Neuronal stem cell (in vitro differentiated cells): ENCODE results near the gene CDK15.
A peak's percentile ranks its signal among the peaks of the same experiment; 100 is the strongest.

ENCODE experiments used
- DNase-seq: peaks from one replicate; pipeline ENCODE4 v3.0.0-alpha.2; 2013; ENCODE audit warnings: low spot score
- H2AFZ ChIP-seq: one replicate; pipeline ENCODE4 v1.6.1; 2013; ENCODE audit warnings: mild to moderate bottlenecking, low read length, inconsistent platforms
- H2AK5ac ChIP-seq: 2 replicates; pipeline ENCODE4 v1.6.1; 2013; ENCODE audit warnings: low read depth, mild to moderate bottlenecking, inconsistent platforms, low read length, moderate library complexity, mixed read lengths
- H2BK120ac ChIP-seq: 2 replicates; pipeline ENCODE4 v1.6.1; 2013; ENCODE audit warnings: low read depth, mild to moderate bottlenecking, inconsistent platforms, low read length, moderate library complexity, mixed read lengths
- H2BK12ac ChIP-seq: one replicate; pipeline ENCODE4 v1.6.1; 2013; ENCODE audit warnings: low read length, inconsistent platforms
- H2BK15ac ChIP-seq: 2 replicates; pipeline ENCODE4 v1.6.1; 2013; ENCODE audit warnings: mild to moderate bottlenecking, low read length, inconsistent platforms, mixed read lengths
- H2BK5ac ChIP-seq: one replicate; pipeline ENCODE4 v1.6.1; 2013; ENCODE audit warnings: inconsistent platforms, mild to moderate bottlenecking, low read length, moderate library complexity
- H3K14ac ChIP-seq: one replicate; pipeline ENCODE4 v1.6.1; 2013; ENCODE audit warnings: low read length, inconsistent platforms
- H3K18ac ChIP-seq: 2 replicates; pipeline ENCODE4 v1.6.1; 2013; ENCODE audit warnings: low read length, inconsistent platforms
- H3K23ac ChIP-seq: 2 replicates; pipeline ENCODE4 v1.6.1; 2013; ENCODE audit warnings: low read depth, mild to moderate bottlenecking, mixed read lengths, low read length, inconsistent platforms; ENCODE audit not compliant: poor library complexity
- H3K27ac ChIP-seq: replicated peaks from 3 replicates; pipeline ENCODE4 v1.5.1; 2013; ENCODE audit warnings: low read length, inconsistent platforms
- H3K27me3 ChIP-seq, 3 experiments: 2 replicates each; pipeline ENCODE4 v1.6.1; 2013; ENCODE audit warnings: low read length in 3 of 3, mild to moderate bottlenecking in 2 of 3, inconsistent platforms in 1 of 3, low read depth in 1 of 3, mixed read lengths in 1 of 3, moderate library complexity in 1 of 3; ENCODE audit not compliant: control insufficient read depth in 3 of 3, insufficient read depth in 3 of 3
- H3K36me3 ChIP-seq, 2 donors: replicated peaks in 1 of 2; 2 replicates each; pipeline ENCODE4 v1.6.1; 2013; ENCODE audit warnings: low read length in 2 of 2; ENCODE audit not compliant: control insufficient read depth in 2 of 2, insufficient read depth in 2 of 2
- H3K4ac ChIP-seq: 2 replicates; pipeline ENCODE4 v1.6.1; 2013; ENCODE audit warnings: inconsistent platforms, mild to moderate bottlenecking, low read length, moderate library complexity
- H3K4me1 ChIP-seq, 2 donors: 1 replicate in 1 of 2; 2 replicates in 1 of 2; pipeline ENCODE4 v1.6.1; 2013; ENCODE audit warnings: low read length in 2 of 2, low read depth in 1 of 2; ENCODE audit not compliant: control insufficient read depth in 2 of 2, insufficient read depth in 1 of 2
- H3K4me2 ChIP-seq: one replicate; pipeline ENCODE4 v1.6.1; 2013; ENCODE audit warnings: mild to moderate bottlenecking, low read length, inconsistent platforms; ENCODE audit not compliant: insufficient read depth, poor library complexity, severe bottlenecking
- H3K4me3 ChIP-seq, 2 donors: 2 replicates each; pipeline ENCODE4 v1.5.1; 2013; ENCODE audit warnings: low read length in 2 of 2, mild to moderate bottlenecking in 2 of 2, inconsistent platforms in 1 of 2, moderate library complexity in 1 of 2
- H3K79me1 ChIP-seq: one replicate; pipeline ENCODE4 v1.6.1; 2013; ENCODE audit warnings: low read depth, mild to moderate bottlenecking, inconsistent platforms, low read length, moderate library complexity
- H3K9ac ChIP-seq: one replicate; pipeline ENCODE4 v1.6.1; 2013; ENCODE audit warnings: mild to moderate bottlenecking, low read depth, low read length, inconsistent platforms; ENCODE audit not compliant: poor library complexity
- H3K9me3 ChIP-seq, 2 donors: replicated peaks in 1 of 2; 2 replicates each; pipeline versions ENCODE3 to v1.6.1; 2013; ENCODE audit warnings: low read length in 2 of 2, mild to moderate bottlenecking in 2 of 2, inconsistent platforms in 1 of 2, low read depth in 1 of 2, mixed read lengths in 1 of 2, moderate library complexity in 1 of 2; ENCODE audit not compliant: control insufficient read depth in 2 of 2, insufficient read depth in 1 of 2
- H4K8ac ChIP-seq: one replicate; pipeline ENCODE4 v1.6.1; 2013; ENCODE audit warnings: low read depth, mild to moderate bottlenecking, inconsistent platforms, low read length, moderate library complexity
- H4K91ac ChIP-seq: one replicate; pipeline ENCODE4 v1.6.1; 2013; ENCODE audit warnings: low read length, low read depth, mild to moderate bottlenecking, inconsistent platforms; ENCODE audit not compliant: poor library complexity
- WGBS, 2 donors: extraction: QIAGEN DNeasy Blood & Tissue Kit; methylation state at CpG; one replicate each; pipeline ENCODE4 v1.1.7; 2013; ENCODE audit warnings: missing lambda C conversion rate in 2 of 2, mixed read lengths in 1 of 2; ENCODE audit not compliant: insufficient read length in 2 of 2, insufficient replicate concordance in 1 of 2; ENCODE audit errors: extremely low coverage in 2 of 2; 5-methylcytosine and 5-hydroxymethylcytosine counted together

CDK15 gene

GRCh38 chr2:201923436-201924328 is 117.3 kb downstream of the CDK15 start:
- Histone ChIP-seq H4K8ac (no peak overlapping the region), H2BK15ac (peak overlapping the region; percentile 5), H3K4me2 (no peak overlapping the region), H3K4me1 (no peaks in the 10 kb centered on the region), H3K9ac (no peak overlapping the region), H3K4ac (no peak overlapping the region), H3K27ac (no peak overlapping the region), H3K4me3 (no peak overlapping the region), H2AFZ (no peak overlapping the region), H3K9me3 (no peaks in the 10 kb centered on the region), H3K79me1 (no peaks in the 10 kb centered on the region), H3K14ac (no peak overlapping the region), H4K91ac (no peak overlapping the region), H2BK120ac (no peak overlapping the region), H3K23ac (no peak overlapping the region), H3K18ac (peak overlapping the region; percentile 36), H2BK12ac (no peak overlapping the region), H2AK5ac (no peak overlapping the region), H2BK5ac (no peak overlapping the region), H3K36me3 (no peaks in the 10 kb centered on the region), H3K27me3 (peaks cover 0 to 19% (median 0%) of the 10 kb centered on the region in 3 experiments)
- no peak for DNase-seq
- no CpG with 5 or more reads among the region's 10 CpGs for WGBS, 2 donors

GRCh38 chr2:201924453-201924852 is 118.1 kb downstream of the CDK15 start:
- no peak overlapping the region for H2BK5ac ChIP-seq

GRCh38 chr2:201925056-201925455 is 118.7 kb downstream of the CDK15 start:
- no peak overlapping the region for H3K18ac ChIP-seq
- H3K9ac ChIP-seq, result no peak overlapping the region
- H3K4me1 ChIP-seq, result no peaks in the 10 kb centered on the region
- H4K8ac ChIP-seq, result no peak overlapping the region
- no peak overlapping the region for H3K4me2 ChIP-seq
- H3K79me1 ChIP-seq, result no peaks in the 10 kb centered on the region
- whole genome bisulfite sequencing, 2 donors, result no CpG with 5 or more reads among the region's 5 CpGs
- H3K4me3 ChIP-seq, result no peak overlapping the region
- no peak overlapping the region for H2BK15ac ChIP-seq
- no peak overlapping the region for H3K4ac ChIP-seq
- no peak overlapping the region for H2BK120ac ChIP-seq
- no peak overlapping the region for H2AFZ ChIP-seq
- no peak overlapping the region for H3K23ac ChIP-seq
- H3K27ac ChIP-seq, result no peak overlapping the region
- H2BK12ac ChIP-seq, result no peak overlapping the region
- H3K9me3 ChIP-seq, result no peaks in the 10 kb centered on the region
- DNase-seq, result no peak
- H3K27me3 ChIP-seq, result peaks cover 0 to 30% (median 0%) of the 10 kb centered on the region in 3 experiments
- no peaks in the 10 kb centered on the region for H3K36me3 ChIP-seq
- no peak overlapping the region for H4K91ac ChIP-seq
- H3K14ac ChIP-seq, result no peak overlapping the region
- no peak overlapping the region for H2BK5ac ChIP-seq
- H2AK5ac ChIP-seq, result no peak overlapping the region

More at GRCh38 chr2:201924453-201924852, 118.1 kb downstream of the CDK15 start:
- Histone ChIP-seq H2AFZ (no peak overlapping the region), H3K79me1 (no peaks in the 10 kb centered on the region), H3K9me3 (no peaks in the 10 kb centered on the region), H3K4me2 (no peak overlapping the region), H2AK5ac (no peak overlapping the region), H3K4ac (no peak overlapping the region), H3K27me3 (peaks cover 0 to 26% (median 0%) of the 10 kb centered on the region in 3 experiments), H3K9ac (no peak overlapping the region), H3K4me1 (no peaks in the 10 kb centered on the region), H4K91ac (no peak overlapping the region), H3K23ac (no peak overlapping the region), H4K8ac (no peak overlapping the region), H3K4me3 (no peak overlapping the region), H3K36me3 (no peaks in the 10 kb centered on the region), H2BK15ac (no peak overlapping the region), H2BK12ac (no peak overlapping the region), H3K27ac (no peak overlapping the region), H3K18ac (no peak overlapping the region), H3K14ac (no peak overlapping the region), H2BK120ac (no peak overlapping the region)
- no CpG with 5 or more reads among the region's 5 CpGs for WGBS, 2 donors
- no peak for DNase-seq

GRCh38 chr2:201926067-201926466 is 119.7 kb downstream of the CDK15 start:
- H2BK120ac ChIP-seq, result no peak overlapping the region
- no peak overlapping the region for H2BK15ac ChIP-seq
- H2BK12ac ChIP-seq, result no peak overlapping the region
- H3K9me3 ChIP-seq, result no peaks in the 10 kb centered on the region
- H3K36me3 ChIP-seq, result no peaks in the 10 kb centered on the region
- H3K79me1 ChIP-seq, result no peaks in the 10 kb centered on the region
- peaks cover 0 to 36% (median 0%) of the 10 kb centered on the region in 3 experiments for H3K27me3 ChIP-seq
- no peak overlapping the region for H3K23ac ChIP-seq
- DNase-seq, result no peak
- H3K27ac ChIP-seq, result no peak overlapping the region
- WGBS, 2 donors, result no CpG with 5 or more reads among the region's 3 CpGs
- H3K18ac ChIP-seq, result no peak overlapping the region
- H3K4me3 ChIP-seq, result no peak overlapping the region
- peak overlapping the region; percentile 26 for H2AK5ac ChIP-seq
- H2BK5ac ChIP-seq, result no peak overlapping the region
- H2AFZ ChIP-seq, result no peak overlapping the region
- H3K14ac ChIP-seq, result no peak overlapping the region
- no peak overlapping the region for H3K9ac ChIP-seq
- no peak overlapping the region for H4K91ac ChIP-seq
- H3K4ac ChIP-seq, result no peak overlapping the region
- no peak overlapping the region for H4K8ac ChIP-seq
- H3K4me1 ChIP-seq, result no peaks in the 10 kb centered on the region
- H3K4me2 ChIP-seq, result no peak overlapping the region
